Stomach (tissue), 9 donors: Measurements from ENCODE around the gene COL4A1. TPM values are rescaled to one million over a fixed set of nuclear protein-coding genes. Genes with fewer than 3 reads are reported as not detected.

Experiments used
- DNase-seq, 2 donors: peaks; one replicate each; pipeline versions ENCODE4 v3.0.0 to v3.0.0-alpha.2; 2013 to 2019
- H3K27ac ChIP-seq, 5 donors: fragments of 200-600 bp in 4 of 5; sonication (generic) in 4 of 5; one replicate each; pipeline ENCODE4 v1.5.1; 2013 to 2019; ENCODE audit warnings: mild to moderate bottlenecking in 1 of 5, moderate library complexity in 1 of 5
- H3K27me3 ChIP-seq, 3 donors: fragments of 200-600 bp; sonication (generic); one replicate each; pipeline ENCODE4 v1.5.1; 2017 to 2019; ENCODE audit warnings: mixed run types in 1 of 3
- H3K36me3 ChIP-seq, 4 donors: fragments of 200-600 bp; sonication (generic); 1 replicate in 3 of 4; 2 replicates in 1 of 4; pipeline ENCODE4 v1.5.1; 2016 to 2019
- H3K4me1 ChIP-seq, 4 donors: fragments of 200-600 bp; sonication (generic); one replicate each; pipeline ENCODE4 v1.5.1; 2016 to 2019
- H3K4me3 ChIP-seq, 4 donors: fragments of 200-600 bp; sonication (generic) in 3 of 4; one replicate each; pipeline ENCODE4 v1.5.1; 2016 to 2019; ENCODE audit warnings: mild to moderate bottlenecking in 1 of 4
- H3K9me3 ChIP-seq, 4 donors: fragments of 200-600 bp; sonication (generic); one replicate each; pipeline ENCODE4 v1.5.1; 2016 to 2019
- CTCF ChIP-seq, 7 experiments: fragments of 450-650 bp in 4 of 7; fragments of 200-600 bp in 3 of 7; sonication (generic) in 3 of 7; IDR thresholded peaks; one replicate each; pipeline ENCODE4 v1.5.1; 2016 to 2019; ENCODE audit warnings: antibody characterized with exemption in 7 of 7, control low read depth in 2 of 7, mild to moderate bottlenecking in 1 of 7
- EP300 ChIP-seq: sonication (generic); formaldehyde crosslinking; IDR thresholded peaks from one replicate; pipeline ENCODE4 v1.6.1; 2017; ENCODE audit warnings: antibody characterized with exemption
- POLR2A ChIP-seq, 4 donors: fragments of 450-650 bp; IDR thresholded peaks; one replicate each; pipeline ENCODE4 v1.6.1; 2016; ENCODE audit warnings: antibody characterized with exemption in 4 of 4, control low read depth in 2 of 4, mild to moderate bottlenecking in 1 of 4, moderate library complexity in 1 of 4
- POLR2AphosphoS5 ChIP-seq, 3 donors: sonication (generic); formaldehyde crosslinking; IDR thresholded peaks; one replicate each; pipeline ENCODE4 v1.6.1; 2016; ENCODE audit warnings: antibody characterized with exemption in 3 of 3
- WGBS, 5 donors: extraction: QIAGEN DNeasy Blood & Tissue Kit in 3 of 5; methylation state at CpG; one replicate each; pipeline versions ENCODE4 v1.1.5 to v1.1.7; 2013 to 2018; 5-methylcytosine and 5-hydroxymethylcytosine counted together
- intact Hi-C: fragments of 100-400 bp; cut with DNase I; formaldehyde crosslinking; loops from one replicate; pipeline ENCODE4 v1.15.1; 2023; ENCODE audit warnings: low total_unique reads
- polyA plus RNA-seq, 3 donors: library from polyadenylated mRNA; stranded (reverse); fragments of 200-250 nt; gene quantifications; one replicate each; pipeline ENCODE4 v1.2.3, GENCODE V29; 2013
- total RNA-seq, 5 donors: library from RNA; depleted of rRNA; stranded (reverse); fragments of >200 nt; gene quantifications; one replicate each; pipeline versions ENCODE4 v1.1.0 to v1.2.3, GENCODE V29; 2014 to 2016
- donor health status: healthy with polysubstance abuse.
- donor health status: Bipolar disorder and iron deficiency.
- donor health status: healthy.

Gene COL4A1
- total and polyA plus RNA-seq, 8 donors = 18.8 to 798 (median 133) TPM

GRCh38 chr13:110183910-110184309, 123.0 kb downstream of the COL4A1 start:
- H3K27ac ChIP-seq = no peak overlapping the region
- intact Hi-C loops = no loop called here
- no peak for DNase-seq
- H3K9me3 ChIP-seq = no peaks in the 10 kb centered on the region
- TF ChIP-seq CTCF (IDR thresholded peaks at IDR 0.05) (no peak), EP300 (no peak), POLR2AphosphoS5 (IDR thresholded peaks at IDR 0.05) (no peak), POLR2A (IDR thresholded peaks at IDR 0.05) (no peak)
- WGBS, 5 donors = 73 to 82% (median 78%) methylated on average over 5 to 7 of the region's 7 CpGs
- H3K4me3 ChIP-seq = no peak overlapping the region
- peaks cover 47 to 98% (median 78%) of the 10 kb centered on the region in 4 donors for H3K36me3 ChIP-seq
- peaks cover 0 to 12% (median 0%) of the 10 kb centered on the region in 4 donors for H3K4me1 ChIP-seq
- no peaks in the 10 kb centered on the region for H3K27me3 ChIP-seq

- H3K27ac ChIP-seq = no peak overlapping the region
- 79 to 90% (median 87%) methylated on average over 9 of the region's 9 CpGs for WGBS, 5 donors
- no peaks in the 10 kb centered on the region for H3K27me3 ChIP-seq
- H3K36me3 ChIP-seq = peaks cover 52 to 100% (median 87%) of the 10 kb centered on the region in 4 donors
- no peak overlapping the region for H3K4me3 ChIP-seq
- TF ChIP-seq POLR2AphosphoS5 (IDR thresholded peaks at IDR 0.05) (no peak), CTCF (IDR thresholded peaks at IDR 0.05) (no peak), EP300 (no peak), POLR2A (IDR thresholded peaks at IDR 0.05) (no peak)
- peaks cover 0 to 6% (median 0%) of the 10 kb centered on the region in 4 donors for H3K4me1 ChIP-seq
- intact Hi-C loops = no loop called here
- no peak for DNase-seq
- H3K9me3 ChIP-seq = no peaks in the 10 kb centered on the region
Observed at GRCh38 chr13:110182461-110182860, 124.5 kb downstream of the COL4A1 start.

GRCh38 chr13:110182003-110182402, 125.0 kb downstream of the COL4A1 start:
- TF ChIP-seq POLR2A (IDR thresholded peaks at IDR 0.05) = no peak
- TF ChIP-seq EP300 = no peak
- no peak for TF ChIP-seq CTCF (IDR thresholded peaks at IDR 0.05)
- TF ChIP-seq POLR2AphosphoS5 (IDR thresholded peaks at IDR 0.05) = no peak
- H3K27me3 ChIP-seq = no peaks in the 10 kb centered on the region
- peaks cover 53 to 100% (median 90%) of the 10 kb centered on the region in 4 donors for H3K36me3 ChIP-seq
- 75 to 96% (median 83%) methylated on average over 5 to 11 of the region's 11 CpGs for WGBS, 5 donors
- no peak overlapping the region for H3K4me3 ChIP-seq
- DNase-seq = no peak
- no peak overlapping the region for H3K27ac ChIP-seq
- H3K9me3 ChIP-seq = no peaks in the 10 kb centered on the region
- intact Hi-C loops = no loop called here
- peaks cover 0 to 4% (median 0%) of the 10 kb centered on the region in 4 donors for H3K4me1 ChIP-seq

GRCh38 chr13:110179857-110180147, 127.2 kb downstream of the COL4A1 start:
- no peak for DNase-seq
- Histone ChIP-seq H3K27me3 (no peaks in the 10 kb centered on the region), H3K27ac (no peak overlapping the region), H3K4me1 (no peaks in the 10 kb centered on the region), H3K4me3 (no peak overlapping the region), H3K9me3 (no peaks in the 10 kb centered on the region), H3K36me3 (peaks cover 64 to 100% (median 92%) of the 10 kb centered on the region in 4 donors)
- WGBS, 5 donors = 57 to 91% (median 85%) methylated on average over 1 of the region's 1 CpG
- TF ChIP-seq POLR2A (IDR thresholded peaks at IDR 0.05) (no peak), CTCF (IDR thresholded peaks at IDR 0.05) (no peak), EP300 (no peak)
- intact Hi-C loops = no loop called here
